DMS79 (cell line): Measurements from ENCODE around the gene SNTG2.

ENCODE experiments used
- DNase-seq: peaks from one replicate; lab custom pipeline; 2025; lab: John Stamatoyannopoulos, UW

The SNTG2 gene

GRCh38 chr2:1147873-1148612, 197.4 kb downstream of the SNTG2 start:
- DNase-seq = no peak

GRCh38 chr2:1150724-1151511, 200.3 kb downstream of the SNTG2 start:
- no peak for DNase-seq

GRCh38 chr2:1152375-1152774, 201.7 kb downstream of the SNTG2 start:
- no peak for DNase-seq

GRCh38 chr2:1153920-1154319, 203.3 kb downstream of the SNTG2 start:
- DNase-seq = no peak

GRCh38 chr2:1154710-1155594, 204.3 kb downstream of the SNTG2 start:
- DNase-seq = no peak

- DNase-seq = no peak
Measured at GRCh38 chr2:1156059-1156458, 205.4 kb downstream of the SNTG2 start.

GRCh38 chr2:1156531-1156930, 205.9 kb downstream of the SNTG2 start:
- DNase-seq = no peak

- no peak for DNase-seq
Measured at GRCh38 chr2:1157107-1157506, 206.5 kb downstream of the SNTG2 start.

- no peak for DNase-seq
Measured at GRCh38 chr2:1159013-1159412, 208.4 kb downstream of the SNTG2 start.

- DNase-seq = no peak
Measured at GRCh38 chr2:1162246-1162645, 211.6 kb downstream of the SNTG2 start.

GRCh38 chr2:1162768-1163584, 212.3 kb downstream of the SNTG2 start:
- no peak for DNase-seq

- no peak for DNase-seq
Measured at GRCh38 chr2:1166976-1167375, 216.3 kb downstream of the SNTG2 start.

- no peak for DNase-seq
Measured at GRCh38 chr2:1168846-1169245, 218.2 kb downstream of the SNTG2 start.

GRCh38 chr2:1169291-1169949, 218.8 kb downstream of the SNTG2 start:
- no peak for DNase-seq

GRCh38 chr2:1170241-1170640, 219.6 kb downstream of the SNTG2 start:
- no peak for DNase-seq

- no peak for DNase-seq
Measured at GRCh38 chr2:1170711-1171110, 220.1 kb downstream of the SNTG2 start.

GRCh38 chr2:1173528-1173927, 222.9 kb downstream of the SNTG2 start:
- DNase-seq = no peak

- no peak for DNase-seq
Measured at GRCh38 chr2:1181893-1182292, 231.2 kb downstream of the SNTG2 start.

GRCh38 chr2:1183300-1183699, 232.7 kb downstream of the SNTG2 start:
- DNase-seq = no peak

- no peak for DNase-seq
Measured at GRCh38 chr2:1186421-1186820, 235.8 kb downstream of the SNTG2 start.

- no peak for DNase-seq
Measured at GRCh38 chr2:1187189-1187588, 236.5 kb downstream of the SNTG2 start.
